HEK293 (cell line): ENCODE data around the gene METTL21A.

Experiments
- CTCF ChIA-PET: fragments of 350-600 bp; formaldehyde crosslinking; extraction: SDS; loops from one replicate; lab custom pipeline; 2021; ENCODE audit warnings: antibody characterized with exemption; lab: Yijun Ruan, JAX
- POLR2A ChIA-PET: fragments of 300-600 bp; formaldehyde crosslinking; extraction: SDS; loops from one replicate; lab custom pipeline; 2020; ENCODE audit warnings: antibody characterized with exemption, inconsistent platforms; lab: Yijun Ruan, JAX
- H3K27ac ChIP-seq: fragments of 200-500 bp; sonication (Bioruptor generic); 2 replicates; pipeline ENCODE4 v1.5.1; 2014; ENCODE audit warnings: low read depth, low read length, control low read depth, inconsistent platforms; ENCODE audit errors: extremely low read depth
- H3K36me3 ChIP-seq, 2 experiments: fragments of 200-500 bp in 1 of 2; sonication (Bioruptor generic) in 1 of 2; 1 replicate in 1 of 2; 2 replicates in 1 of 2; pipeline ENCODE4 v1.5.1; 2014 to 2017; ENCODE audit warnings: inconsistent platforms in 2 of 2, low read length in 2 of 2; ENCODE audit not compliant: control insufficient read depth in 2 of 2, insufficient read depth in 1 of 2
- H3K4me1 ChIP-seq: fragments of 200-500 bp; sonication (Bioruptor generic); 2 replicates; pipeline ENCODE4 v1.5.1; 2014; ENCODE audit warnings: mild to moderate bottlenecking, low read length, inconsistent platforms; ENCODE audit not compliant: control insufficient read depth, insufficient read depth
- H3K4me3 ChIP-seq: 2 replicates; pipeline ENCODE4 v1.5.1; 2011; ENCODE audit warnings: low read depth, mild to moderate bottlenecking, control low read depth, low read length, moderate library complexity
- H3K9me3 ChIP-seq: fragments of 200-500 bp; sonication (Bioruptor generic); 2 replicates; pipeline ENCODE4 v1.5.1; 2014; ENCODE audit warnings: low read depth, low read length, inconsistent platforms; ENCODE audit not compliant: control insufficient read depth, insufficient read depth
- HOXC10 ChIP-seq: sonication (generic); formaldehyde crosslinking; IDR thresholded peaks from 2 replicates; pipeline ENCODE4 v1.8.1; 2023; ENCODE audit warnings: mild to moderate bottlenecking, missing genetic modification reagents
- ZEB2 ChIP-seq: fragments of 450-650 bp; formaldehyde crosslinking; IDR thresholded peaks from 2 replicates; pipeline ENCODE4 v1.5.1; 2016; ENCODE audit warnings: missing biosample characterization, missing genetic modification characterization
- ZFHX2 ChIP-seq: fragments of 450-650 bp; formaldehyde crosslinking; conservative IDR thresholded peaks from 2 replicates; pipeline ENCODE4 v1.5.1; 2016; ENCODE audit warnings: missing biosample characterization, missing genetic modification characterization
- ZFP69B ChIP-seq: fragments of 450-650 bp; formaldehyde crosslinking; IDR thresholded peaks from 2 replicates; pipeline ENCODE4 v1.5.1; 2016; ENCODE audit warnings: missing biosample characterization, missing genetic modification characterization
- ZNF2 ChIP-seq: fragments of 450-650 bp; formaldehyde crosslinking; IDR thresholded peaks from 2 replicates; pipeline ENCODE4 v1.5.1; 2016; ENCODE audit warnings: missing biosample characterization, missing genetic modification characterization
- ZNF311 ChIP-seq: fragments of 450-650 bp; formaldehyde crosslinking; IDR thresholded peaks from 2 replicates; pipeline ENCODE4 v1.5.1; 2017; ENCODE audit warnings: missing biosample characterization, missing genetic modification characterization, borderline replicate concordance
- ZNF324 ChIP-seq: fragments of 450-650 bp; formaldehyde crosslinking; IDR thresholded peaks from 2 replicates; pipeline ENCODE4 v1.5.1; 2016; ENCODE audit warnings: missing biosample characterization, missing genetic modification characterization
- ZNF404 ChIP-seq: fragments of 450-650 bp; formaldehyde crosslinking; IDR thresholded peaks from 2 replicates; pipeline ENCODE4 v1.5.1; 2017; ENCODE audit warnings: missing biosample characterization, missing genetic modification characterization
- ZNF514 ChIP-seq: fragments of 450-650 bp; formaldehyde crosslinking; IDR thresholded peaks from 2 replicates; pipeline ENCODE4 v1.5.1; 2016; ENCODE audit warnings: missing biosample characterization, missing genetic modification characterization
- ZNF521 ChIP-seq: fragments of 450-650 bp; formaldehyde crosslinking; IDR thresholded peaks from 2 replicates; pipeline ENCODE4 v1.5.1; 2017; ENCODE audit warnings: missing biosample characterization, mild to moderate bottlenecking, missing genetic modification characterization
- ZNF555 ChIP-seq: fragments of 450-650 bp; formaldehyde crosslinking; conservative IDR thresholded peaks from 2 replicates; pipeline ENCODE4 v1.5.1; 2017; ENCODE audit warnings: missing biosample characterization, mild to moderate bottlenecking, missing genetic modification characterization, inconsistent platforms
- ZNF561 ChIP-seq: fragments of 450-650 bp; IDR thresholded peaks from 2 replicates; pipeline ENCODE4 v1.5.1; 2018; ENCODE audit warnings: missing biosample characterization, missing genetic modification characterization, borderline replicate concordance
- ZNF600 ChIP-seq: fragments of 450-650 bp; formaldehyde crosslinking; IDR thresholded peaks from 2 replicates; pipeline ENCODE4 v1.5.1; 2016; ENCODE audit warnings: missing biosample characterization, missing genetic modification characterization
- ZNF610 ChIP-seq: fragments of 450-650 bp; formaldehyde crosslinking; IDR thresholded peaks from 2 replicates; pipeline ENCODE4 v1.5.1; 2016; ENCODE audit warnings: missing biosample characterization, missing genetic modification characterization, borderline replicate concordance
- ZNF623 ChIP-seq: fragments of 450-650 bp; formaldehyde crosslinking; IDR thresholded peaks from 2 replicates; pipeline ENCODE4 v1.5.1; 2016; ENCODE audit warnings: missing biosample characterization, missing genetic modification characterization
- ZNF629 ChIP-seq: fragments of 450-650 bp; formaldehyde crosslinking; IDR thresholded peaks from 2 replicates; pipeline ENCODE4 v1.5.1; 2017; ENCODE audit warnings: missing biosample characterization, missing genetic modification characterization
- ZNF707 ChIP-seq: fragments of 450-650 bp; formaldehyde crosslinking; IDR thresholded peaks from 2 replicates; pipeline ENCODE4 v1.5.1; 2016; ENCODE audit warnings: missing biosample characterization, missing genetic modification characterization
- TF ChIP-seq, protein P1 (sequence below): fragments of 450-650 bp; formaldehyde crosslinking; IDR thresholded peaks from 2 replicates; pipeline ENCODE4 v1.5.1; 2016; ENCODE audit warnings: missing biosample characterization, missing genetic modification characterization, low read depth
- TF ChIP-seq, protein P2 (sequence below): fragments of 450-650 bp; formaldehyde crosslinking; IDR thresholded peaks from 2 replicates; pipeline ENCODE4 v1.5.1; 2016; ENCODE audit warnings: missing biosample characterization, missing genetic modification characterization
- TF ChIP-seq, protein P3 (sequence below): fragments of 450-650 bp; formaldehyde crosslinking; IDR thresholded peaks from 2 replicates; pipeline ENCODE4 v1.5.1; 2017; ENCODE audit warnings: missing biosample characterization, missing genetic modification characterization
- TF ChIP-seq, protein P4 (sequence below): fragments of 450-650 bp; formaldehyde crosslinking; IDR thresholded peaks from 2 replicates; pipeline ENCODE4 v1.5.1; 2016; ENCODE audit warnings: missing biosample characterization, missing genetic modification characterization
- TF ChIP-seq, protein P5 (sequence below): fragments of 450-650 bp; formaldehyde crosslinking; optimal IDR thresholded peaks from 2 replicates; pipeline ENCODE3; 2016; ENCODE audit warnings: missing biosample characterization, mild to moderate bottlenecking, missing genetic modification characterization

Gene METTL21A

DNA sequence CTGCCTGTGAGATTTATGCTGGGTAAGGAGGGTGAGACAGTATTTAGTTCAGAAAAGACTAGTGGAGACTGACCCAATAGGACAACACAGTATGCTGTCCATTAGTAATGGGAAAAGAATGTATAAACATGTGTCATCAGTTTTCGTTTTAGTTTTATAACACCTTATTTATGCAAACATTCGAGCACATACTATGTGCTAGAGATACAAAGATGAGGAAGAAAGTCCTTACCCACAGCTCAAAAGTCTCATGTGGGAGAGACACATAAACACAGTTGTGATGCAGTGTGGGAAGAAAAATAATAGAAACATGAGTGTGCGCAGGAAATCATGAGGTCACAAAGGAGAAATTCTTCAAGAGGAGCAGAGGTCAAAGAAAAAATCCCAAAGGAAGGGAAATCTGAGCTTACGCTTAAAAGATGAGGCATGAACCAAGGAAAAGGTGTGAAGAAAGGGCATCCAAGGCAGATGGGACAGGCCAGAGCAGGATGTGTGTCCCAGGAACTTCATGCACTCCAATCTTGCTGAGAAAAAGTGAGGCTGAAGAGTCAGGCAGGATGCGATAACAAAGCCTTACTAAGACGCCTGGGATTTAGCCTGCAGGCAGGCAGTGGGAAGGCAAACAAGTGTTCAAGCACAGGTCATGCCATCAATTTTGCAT is 8.1 kb downstream of the METTL21A start:
- ChIA-PET POLR2A (interaction anchor here (1.1 to 1.7 kb wide), 4 partner anchors 9 to 103 kb away, joined by 3 to 4 read pairs (median 4); partner anchors contain the start of genes CCNYL1 and CREB1), CTCF (interaction anchor here (0.6 to 1.2 kb wide), 5 partner anchors 83 to 1780 kb away, joined by 3 to 4 read pairs (median 3); no protein-coding TSS in a partner anchor)
- peaks cover 6 to 66% of the 10 kb centered on the region in 2 experiments for H3K36me3 ChIP-seq

DNA sequence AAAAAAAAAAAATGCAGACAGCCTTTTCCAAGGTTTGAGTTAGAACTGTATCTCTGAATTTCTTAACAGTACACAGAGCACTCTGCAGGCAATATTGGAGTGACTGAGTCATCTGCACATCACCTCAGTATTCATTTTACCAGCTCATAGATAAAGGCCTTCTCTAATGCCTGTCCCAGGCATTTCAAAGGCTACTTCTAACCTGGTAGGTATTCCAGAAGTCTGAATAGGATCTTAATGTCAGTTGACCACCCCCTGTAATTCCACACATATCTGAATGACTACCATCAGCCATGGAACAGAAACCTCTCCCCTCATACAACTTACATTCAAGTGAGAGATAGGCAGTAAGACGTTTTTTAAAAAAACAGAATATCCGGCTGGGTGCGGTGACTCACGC is 9.0 kb downstream of the METTL21A start:
- ChIA-PET POLR2A (interaction anchor here (1.1 to 1.7 kb wide), 3 partner anchors 9 to 104 kb away, joined by 3 to 4 read pairs (median 4); partner anchors contain the start of genes CREB1 and METTL21A), CTCF (no interaction called here)
- TF ChIP-seq, protein P1, sequence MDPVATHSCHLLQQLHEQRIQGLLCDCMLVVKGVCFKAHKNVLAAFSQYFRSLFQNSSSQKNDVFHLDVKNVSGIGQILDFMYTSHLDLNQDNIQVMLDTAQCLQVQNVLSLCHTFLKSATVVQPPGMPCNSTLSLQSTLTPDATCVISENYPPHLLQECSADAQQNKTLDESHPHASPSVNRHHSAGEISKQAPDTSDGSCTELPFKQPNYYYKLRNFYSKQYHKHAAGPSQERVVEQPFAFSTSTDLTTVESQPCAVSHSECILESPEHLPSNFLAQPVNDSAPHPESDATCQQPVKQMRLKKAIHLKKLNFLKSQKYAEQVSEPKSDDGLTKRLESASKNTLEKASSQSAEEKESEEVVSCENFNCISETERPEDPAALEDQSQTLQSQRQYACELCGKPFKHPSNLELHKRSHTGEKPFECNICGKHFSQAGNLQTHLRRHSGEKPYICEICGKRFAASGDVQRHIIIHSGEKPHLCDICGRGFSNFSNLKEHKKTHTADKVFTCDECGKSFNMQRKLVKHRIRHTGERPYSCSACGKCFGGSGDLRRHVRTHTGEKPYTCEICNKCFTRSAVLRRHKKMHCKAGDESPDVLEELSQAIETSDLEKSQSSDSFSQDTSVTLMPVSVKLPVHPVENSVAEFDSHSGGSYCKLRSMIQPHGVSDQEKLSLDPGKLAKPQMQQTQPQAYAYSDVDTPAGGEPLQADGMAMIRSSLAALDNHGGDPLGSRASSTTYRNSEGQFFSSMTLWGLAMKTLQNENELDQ (tag by site-specific recombination) = no peak
- TF ChIP-seq ZNF2 (tag by site-specific recombination) = no peak
- TF ChIP-seq ZNF324 (tag by site-specific recombination) = no peak
- no peak for TF ChIP-seq ZNF555 (tag by site-specific recombination)
- no peak for TF ChIP-seq ZNF610 (tag by site-specific recombination)
- TF ChIP-seq, protein P2, sequence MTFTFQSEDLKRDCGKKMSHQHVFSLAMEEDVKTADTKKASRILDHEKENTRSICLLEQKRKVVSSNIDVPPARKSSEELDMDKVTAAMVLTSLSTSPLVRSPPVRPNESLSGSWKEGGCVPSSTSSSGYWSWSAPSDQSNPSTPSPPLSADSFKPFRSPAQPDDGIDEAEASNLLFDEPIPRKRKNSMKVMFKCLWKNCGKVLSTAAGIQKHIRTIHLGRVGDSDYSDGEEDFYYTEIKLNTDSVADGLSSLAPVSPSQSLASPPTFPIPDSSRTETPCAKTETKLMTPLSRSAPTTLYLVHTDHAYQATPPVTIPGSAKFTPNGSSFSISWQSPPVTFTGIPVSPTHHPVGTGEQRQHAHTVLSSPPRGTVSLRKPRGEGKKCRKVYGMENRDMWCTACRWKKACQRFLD (tag by site-specific recombination) = no peak
- no peak for TF ChIP-seq ZFP69B
- H3K9me3 ChIP-seq = no peaks in the 10 kb centered on the region
- no peak overlapping the region for H3K27ac ChIP-seq
- peaks cover 6 to 57% of the 10 kb centered on the region in 2 experiments for H3K36me3 ChIP-seq
- H3K4me1 ChIP-seq = no peaks in the 10 kb centered on the region
- H3K4me3 ChIP-seq = no peak overlapping the region

More for the DNA sequence above, 8.1 kb downstream of the METTL21A start:
- Histone ChIP-seq H3K4me1 (no peaks in the 10 kb centered on the region), H3K27ac (no peak overlapping the region), H3K9me3 (no peaks in the 10 kb centered on the region), H3K4me3 (no peak overlapping the region)
- no peak for TF ChIP-seq ZNF514 (tag by site-specific recombination)
- no peak for TF ChIP-seq ZNF707 (tag by site-specific recombination)
- no peak for TF ChIP-seq ZNF311 (tag by site-specific recombination)
- TF ChIP-seq HOXC10 (CRISPR knock-in tag) = no peak
- no peak for TF ChIP-seq ZEB2 (tag by site-specific recombination)
- no peak for TF ChIP-seq ZNF623
- 0 out of 2 replicates have a peak, but pooled peaks have one; percentile 14 for TF ChIP-seq ZNF629 (tag by site-specific recombination)
- no peak for TF ChIP-seq ZNF521 (tag by site-specific recombination)
- peak; percentile 16; the same call in 1 of the 2 replicates for TF ChIP-seq ZFHX2 (tag by site-specific recombination)
- TF ChIP-seq ZNF404 (tag by site-specific recombination) = no peak
- 0 out of 2 replicates have a peak, but pooled peaks have one; percentile 17 for TF ChIP-seq ZNF600
- TF ChIP-seq, protein P3, sequence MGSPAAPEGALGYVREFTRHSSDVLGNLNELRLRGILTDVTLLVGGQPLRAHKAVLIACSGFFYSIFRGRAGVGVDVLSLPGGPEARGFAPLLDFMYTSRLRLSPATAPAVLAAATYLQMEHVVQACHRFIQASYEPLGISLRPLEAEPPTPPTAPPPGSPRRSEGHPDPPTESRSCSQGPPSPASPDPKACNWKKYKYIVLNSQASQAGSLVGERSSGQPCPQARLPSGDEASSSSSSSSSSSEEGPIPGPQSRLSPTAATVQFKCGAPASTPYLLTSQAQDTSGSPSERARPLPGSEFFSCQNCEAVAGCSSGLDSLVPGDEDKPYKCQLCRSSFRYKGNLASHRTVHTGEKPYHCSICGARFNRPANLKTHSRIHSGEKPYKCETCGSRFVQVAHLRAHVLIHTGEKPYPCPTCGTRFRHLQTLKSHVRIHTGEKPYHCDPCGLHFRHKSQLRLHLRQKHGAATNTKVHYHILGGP (tag by site-specific recombination) = no peak
- TF ChIP-seq, protein P2 (tag by site-specific recombination) = no peak
- TF ChIP-seq, protein P4, sequence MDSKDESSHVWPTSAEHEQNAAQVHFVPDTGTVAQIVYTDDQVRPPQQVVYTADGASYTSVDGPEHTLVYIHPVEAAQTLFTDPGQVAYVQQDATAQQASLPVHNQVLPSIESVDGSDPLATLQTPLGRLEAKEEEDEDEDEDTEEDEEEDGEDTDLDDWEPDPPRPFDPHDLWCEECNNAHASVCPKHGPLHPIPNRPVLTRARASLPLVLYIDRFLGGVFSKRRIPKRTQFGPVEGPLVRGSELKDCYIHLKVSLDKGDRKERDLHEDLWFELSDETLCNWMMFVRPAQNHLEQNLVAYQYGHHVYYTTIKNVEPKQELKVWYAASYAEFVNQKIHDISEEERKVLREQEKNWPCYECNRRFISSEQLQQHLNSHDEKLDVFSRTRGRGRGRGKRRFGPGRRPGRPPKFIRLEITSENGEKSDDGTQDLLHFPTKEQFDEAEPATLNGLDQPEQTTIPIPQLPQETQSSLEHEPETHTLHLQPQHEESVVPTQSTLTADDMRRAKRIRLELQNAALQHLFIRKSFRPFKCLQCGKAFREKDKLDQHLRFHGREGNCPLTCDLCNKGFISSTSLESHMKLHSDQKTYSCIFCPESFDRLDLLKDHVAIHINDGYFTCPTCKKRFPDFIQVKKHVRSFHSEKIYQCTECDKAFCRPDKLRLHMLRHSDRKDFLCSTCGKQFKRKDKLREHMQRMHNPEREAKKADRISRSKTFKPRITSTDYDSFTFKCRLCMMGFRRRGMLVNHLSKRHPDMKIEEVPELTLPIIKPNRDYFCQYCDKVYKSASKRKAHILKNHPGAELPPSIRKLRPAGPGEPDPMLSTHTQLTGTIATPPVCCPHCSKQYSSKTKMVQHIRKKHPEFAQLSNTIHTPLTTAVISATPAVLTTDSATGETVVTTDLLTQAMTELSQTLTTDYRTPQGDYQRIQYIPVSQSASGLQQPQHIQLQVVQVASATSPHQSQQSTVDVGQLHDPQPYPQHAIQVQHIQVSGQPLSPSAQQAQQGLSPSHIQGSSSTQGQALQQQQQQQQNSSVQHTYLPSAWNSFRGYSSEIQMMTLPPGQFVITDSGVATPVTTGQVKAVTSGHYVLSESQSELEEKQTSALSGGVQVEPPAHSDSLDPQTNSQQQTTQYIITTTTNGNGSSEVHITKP (tag by site-specific recombination) = no peak
- TF ChIP-seq, protein P5, sequence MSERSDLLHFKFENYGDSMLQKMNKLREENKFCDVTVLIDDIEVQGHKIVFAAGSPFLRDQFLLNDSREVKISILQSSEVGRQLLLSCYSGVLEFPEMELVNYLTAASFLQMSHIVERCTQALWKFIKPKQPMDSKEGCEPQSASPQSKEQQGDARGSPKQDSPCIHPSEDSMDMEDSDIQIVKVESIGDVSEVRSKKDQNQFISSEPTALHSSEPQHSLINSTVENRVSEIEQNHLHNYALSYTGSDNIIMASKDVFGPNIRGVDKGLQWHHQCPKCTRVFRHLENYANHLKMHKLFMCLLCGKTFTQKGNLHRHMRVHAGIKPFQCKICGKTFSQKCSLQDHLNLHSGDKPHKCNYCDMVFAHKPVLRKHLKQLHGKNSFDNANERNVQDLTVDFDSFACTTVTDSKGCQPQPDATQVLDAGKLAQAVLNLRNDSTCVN (tag by site-specific recombination) = no peak
- no peak for TF ChIP-seq ZNF561
